HG03097 (cell line): Measurements from ENCODE around the gene CAPRIN1.
"Not testable (repeated sequence)": the region's sequence is repeated elsewhere in the genome, so short reads cannot be mapped to it uniquely, and the experiment has no call there.

Experiments
- ATAC-seq: cut with Tn5 transposase; IDR thresholded peaks from one replicate; pipeline ENCODE4 v1.9.1; 2021; ENCODE audit not compliant: unreplicated experiment, low FRiP score

The CAPRIN1 gene

GRCh38 chr11:34049028-34049427 lies 2.5 kb upstream of the CAPRIN1 start:
- no peak for ATAC-seq

- no peak for ATAC-seq
These were observed 766 bp upstream of the CAPRIN1 start for GRCh38 chr11:34050581-34051348.

- peak; percentile 44 for ATAC-seq
These were observed 591 bp downstream of the CAPRIN1 start for GRCh38 chr11:34052036-34052607.

- no peak for ATAC-seq
These were observed 1.2 kb downstream of the CAPRIN1 start for GRCh38 chr11:34052608-34053160.

- no peak for ATAC-seq
These were observed 1.7 kb downstream of the CAPRIN1 start for GRCh38 chr11:34053161-34053686.

GRCh38 chr11:34054351-34054750 lies 2.8 kb downstream of the CAPRIN1 start:
- not testable (repeated sequence) for ATAC-seq

GRCh38 chr11:34055218-34056000 lies 3.9 kb downstream of the CAPRIN1 start:
- no peak for ATAC-seq

- ATAC-seq, result no peak
These were observed 5.1 kb downstream of the CAPRIN1 start for GRCh38 chr11:34056672-34057071.

GRCh38 chr11:34063061-34063795 lies 11.7 kb downstream of the CAPRIN1 start:
- no peak for ATAC-seq

GRCh38 chr11:34064291-34064690 lies 12.8 kb downstream of the CAPRIN1 start:
- ATAC-seq, result no peak

GRCh38 chr11:34065505-34066203 lies 14.1 kb downstream of the CAPRIN1 start:
- no peak for ATAC-seq

- not testable (repeated sequence) for ATAC-seq
These were observed 15.2 kb downstream of the CAPRIN1 start for GRCh38 chr11:34066766-34067165.

GRCh38 chr11:34067383-34068065 lies 16.0 kb downstream of the CAPRIN1 start:
- no peak for ATAC-seq

GRCh38 chr11:34068111-34068510 lies 16.6 kb downstream of the CAPRIN1 start:
- no peak for ATAC-seq

- not testable (repeated sequence) for ATAC-seq
These were observed 19.8 kb downstream of the CAPRIN1 start for GRCh38 chr11:34071306-34071705.

- no peak for ATAC-seq
These were observed 20.5 kb downstream of the CAPRIN1 start for GRCh38 chr11:34072041-34072440.

- ATAC-seq, result no peak
These were observed 21.3 kb downstream of the CAPRIN1 start for GRCh38 chr11:34072832-34073231.

- no peak for ATAC-seq
These were observed 22.9 kb downstream of the CAPRIN1 start for GRCh38 chr11:34074391-34074790.

GRCh38 chr11:34075178-34075820 lies 23.8 kb downstream of the CAPRIN1 start:
- no peak for ATAC-seq
